Endothelial cell (in vitro differentiated cells): Measurements from ENCODE around the gene PRSS57. TPM values are rescaled to one million over a fixed set of nuclear protein-coding genes. Genes with fewer than 3 reads are reported as not detected.

ENCODE experiments used
- DNase-seq: peaks from one replicate; pipeline ENCODE4 v3.0.0; 2021; ENCODE audit warnings: low spot score
- H3K27ac Mint-ChIP-seq: one replicate; pipeline ENCODE4 v1.8.0; 2021; ENCODE audit warnings: mixed read lengths, inconsistent platforms; ENCODE audit not compliant: unreplicated experiment
- H3K27me3 Mint-ChIP-seq: one replicate; pipeline ENCODE4 v1.8.0; 2021; ENCODE audit warnings: mild to moderate bottlenecking, moderate library complexity, mixed read lengths, inconsistent platforms; ENCODE audit not compliant: unreplicated experiment
- H3K36me3 Mint-ChIP-seq: one replicate; pipeline ENCODE4 v1.8.0; 2021; ENCODE audit warnings: mild to moderate bottlenecking, low read depth, mixed read lengths, inconsistent platforms; ENCODE audit not compliant: unreplicated experiment
- H3K4me1 Mint-ChIP-seq: one replicate; pipeline ENCODE4 v1.8.0; 2021; ENCODE audit warnings: mild to moderate bottlenecking, mixed read lengths, inconsistent platforms; ENCODE audit not compliant: unreplicated experiment
- H3K4me3 Mint-ChIP-seq: one replicate; pipeline ENCODE4 v1.8.0; 2021; ENCODE audit warnings: mild to moderate bottlenecking, mixed read lengths, inconsistent platforms; ENCODE audit not compliant: unreplicated experiment
- H3K9me3 Mint-ChIP-seq: one replicate; pipeline ENCODE4 v1.8.0; 2021; ENCODE audit warnings: mixed read lengths, inconsistent platforms; ENCODE audit not compliant: unreplicated experiment
- CTCF ChIP-seq: fragments of 200-600 bp; sonication (generic); IDR thresholded peaks from one replicate; pipeline ENCODE4 v1.5.0; 2021; ENCODE audit warnings: antibody characterized with exemption; ENCODE audit not compliant: unreplicated experiment
- total RNA-seq: library from RNA; stranded (reverse); fragmentation: NEBNext Ultra II Directional; extraction: Animal tissue kit (Norgen Biotek cat#: 25700); gene quantifications from one replicate; pipeline ENCODE4 v1.2.1, GENCODE V29; 2021; ENCODE audit not compliant: unreplicated experiment

The PRSS57 gene
- total RNA-seq, 1 donor from 2014 or later, result not detected

- H3K4me3 Mint-ChIP-seq, result no peak overlapping the region
- H3K27me3 Mint-ChIP-seq, result peaks cover 9% of the 10 kb centered on the region
- no peaks in the 10 kb centered on the region for H3K9me3 Mint-ChIP-seq
- DNase-seq, result no peak
- H3K36me3 Mint-ChIP-seq, result peaks cover 4% of the 10 kb centered on the region
- H3K4me1 Mint-ChIP-seq, result peaks cover 8% of the 10 kb centered on the region
- TF ChIP-seq CTCF, result no peak
- no peak overlapping the region for H3K27ac Mint-ChIP-seq
Observed at GRCh38 chr19:657611-658010, 37.6 kb downstream of the PRSS57 start.

- Mint-ChIP-seq H3K36me3 (peaks cover 4% of the 10 kb centered on the region), H3K4me1 (peaks cover 8% of the 10 kb centered on the region), H3K27ac (no peak overlapping the region), H3K4me3 (no peak overlapping the region), H3K9me3 (no peaks in the 10 kb centered on the region), H3K27me3 (peaks cover 9% of the 10 kb centered on the region)
- no peak for DNase-seq
- TF ChIP-seq CTCF, result no peak
Observed at GRCh38 chr19:656751-657559, 38.3 kb downstream of the PRSS57 start.

- Mint-ChIP-seq H3K4me1 (no peaks in the 10 kb centered on the region), H3K4me3 (no peak overlapping the region), H3K27me3 (peaks cover 5% of the 10 kb centered on the region), H3K36me3 (peaks cover 4% of the 10 kb centered on the region), H3K27ac (no peak overlapping the region), H3K9me3 (no peaks in the 10 kb centered on the region)
- no peak for DNase-seq
- no peak for TF ChIP-seq CTCF
Observed at GRCh38 chr19:655691-656090, 39.6 kb downstream of the PRSS57 start.

GRCh38 chr19:653425-653824, 41.8 kb downstream of the PRSS57 start:
- Mint-ChIP-seq H3K36me3 (peaks cover 4% of the 10 kb centered on the region), H3K27ac (no peak overlapping the region), H3K4me1 (no peaks in the 10 kb centered on the region), H3K27me3 (peaks cover 5% of the 10 kb centered on the region), H3K4me3 (peak overlapping the region; percentile 47), H3K9me3 (no peaks in the 10 kb centered on the region)
- no peak for DNase-seq
- no peak for TF ChIP-seq CTCF

- Mint-ChIP-seq H3K4me1 (no peaks in the 10 kb centered on the region), H3K9me3 (no peaks in the 10 kb centered on the region), H3K27me3 (peaks cover 5% of the 10 kb centered on the region), H3K36me3 (peaks cover 4% of the 10 kb centered on the region), H3K27ac (no peak overlapping the region), H3K4me3 (no peak overlapping the region)
- DNase-seq, result no peak
- no peak for TF ChIP-seq CTCF
Observed at GRCh38 chr19:652467-653389, 42.5 kb downstream of the PRSS57 start.
